Stomach (tissue), 9 donors: ENCODE measurements around the gene SLC17A5. TPM values are rescaled to one million over a fixed set of nuclear protein-coding genes. Genes with fewer than 3 reads are reported as not detected.
"Not testable (repeated sequence)": the region's sequence is repeated elsewhere in the genome, so short reads cannot be mapped to it uniquely, and the experiment has no call there.

Source experiments
- DNase-seq, 2 donors: peaks; one replicate each; pipeline versions ENCODE4 v3.0.0 to v3.0.0-alpha.2; 2013 to 2019
- H3K27ac ChIP-seq, 5 donors: fragments of 200-600 bp in 4 of 5; sonication (generic) in 4 of 5; one replicate each; pipeline ENCODE4 v1.5.1; 2013 to 2019; ENCODE audit warnings: mild to moderate bottlenecking in 1 of 5, moderate library complexity in 1 of 5
- H3K27me3 ChIP-seq, 3 donors: fragments of 200-600 bp; sonication (generic); one replicate each; pipeline ENCODE4 v1.5.1; 2017 to 2019; ENCODE audit warnings: mixed run types in 1 of 3
- H3K36me3 ChIP-seq, 4 donors: fragments of 200-600 bp; sonication (generic); 1 replicate in 3 of 4; 2 replicates in 1 of 4; pipeline ENCODE4 v1.5.1; 2016 to 2019
- H3K4me1 ChIP-seq, 4 donors: fragments of 200-600 bp; sonication (generic); one replicate each; pipeline ENCODE4 v1.5.1; 2016 to 2019
- H3K4me3 ChIP-seq, 4 donors: fragments of 200-600 bp; sonication (generic) in 3 of 4; one replicate each; pipeline ENCODE4 v1.5.1; 2016 to 2019; ENCODE audit warnings: mild to moderate bottlenecking in 1 of 4
- H3K9me3 ChIP-seq, 4 donors: fragments of 200-600 bp; sonication (generic); one replicate each; pipeline ENCODE4 v1.5.1; 2016 to 2019
- CTCF ChIP-seq, 7 experiments: fragments of 450-650 bp in 4 of 7; fragments of 200-600 bp in 3 of 7; sonication (generic) in 3 of 7; IDR thresholded peaks; one replicate each; pipeline ENCODE4 v1.5.1; 2016 to 2019; ENCODE audit warnings: antibody characterized with exemption in 7 of 7, control low read depth in 2 of 7, mild to moderate bottlenecking in 1 of 7
- EP300 ChIP-seq: sonication (generic); formaldehyde crosslinking; IDR thresholded peaks from one replicate; pipeline ENCODE4 v1.6.1; 2017; ENCODE audit warnings: antibody characterized with exemption
- POLR2A ChIP-seq, 4 donors: fragments of 450-650 bp; IDR thresholded peaks; one replicate each; pipeline ENCODE4 v1.6.1; 2016; ENCODE audit warnings: antibody characterized with exemption in 4 of 4, control low read depth in 2 of 4, mild to moderate bottlenecking in 1 of 4, moderate library complexity in 1 of 4
- POLR2AphosphoS5 ChIP-seq, 3 donors: sonication (generic); formaldehyde crosslinking; IDR thresholded peaks; one replicate each; pipeline ENCODE4 v1.6.1; 2016; ENCODE audit warnings: antibody characterized with exemption in 3 of 3
- WGBS, 5 donors: extraction: QIAGEN DNeasy Blood & Tissue Kit in 3 of 5; methylation state at CpG; one replicate each; pipeline versions ENCODE4 v1.1.5 to v1.1.7; 2013 to 2018; 5-methylcytosine and 5-hydroxymethylcytosine counted together
- intact Hi-C: fragments of 100-400 bp; cut with DNase I; formaldehyde crosslinking; loops from one replicate; pipeline ENCODE4 v1.15.1; 2023; ENCODE audit warnings: low total_unique reads
- polyA plus RNA-seq, 3 donors: library from polyadenylated mRNA; stranded (reverse); fragments of 200-250 nt; gene quantifications; one replicate each; pipeline ENCODE4 v1.2.3, GENCODE V29; 2013
- total RNA-seq, 5 donors: library from RNA; depleted of rRNA; stranded (reverse); fragments of >200 nt; gene quantifications; one replicate each; pipeline versions ENCODE4 v1.1.0 to v1.2.3, GENCODE V29; 2014 to 2016
- donor health status: healthy with polysubstance abuse.
- donor health status: Bipolar disorder and iron deficiency.
- donor health status: healthy.

SLC17A5 gene
- total and polyA plus RNA-seq, 8 donors: 2.3 to 53.4 (median 8.8) TPM

- Histone ChIP-seq H3K36me3 (no peaks in the 10 kb centered on the region), H3K4me1 (peaks cover 0 to 14% (median 6%) of the 10 kb centered on the region in 4 donors), H3K27ac (no peak overlapping the region), H3K27me3 (no peaks in the 10 kb centered on the region), H3K9me3 (no peaks in the 10 kb centered on the region), H3K4me3 (no peak overlapping the region)
- WGBS, 5 donors: 75 to 85% (median 79%) methylated on average over 5 of the region's 5 CpGs
- no peak for TF ChIP-seq POLR2A (IDR thresholded peaks at IDR 0.05)
- DNase-seq: no peak
- intact Hi-C loops: no loop called here
Measured at GRCh38 chr6:73569121-73569520, 84.7 kb downstream of the SLC17A5 start.

- H3K9me3 ChIP-seq: no peaks in the 10 kb centered on the region
- H3K27ac ChIP-seq: peak overlapping the region; percentile 61 to 73 (median 69)
- peak; percentile 84 to 92 for DNase-seq
- no peaks in the 10 kb centered on the region for H3K27me3 ChIP-seq
- no peak overlapping the region for H3K4me3 ChIP-seq
- H3K4me1 ChIP-seq: peaks cover 0 to 14% (median 6%) of the 10 kb centered on the region in 4 donors
- intact Hi-C loops: no loop called here
- H3K36me3 ChIP-seq: no peaks in the 10 kb centered on the region
- 31 to 50% (median 42%) methylated on average over 8 of the region's 8 CpGs for WGBS, 5 donors
- TF ChIP-seq POLR2AphosphoS5 (IDR thresholded peaks at IDR 0.05) (peak in 2 of 3 donors; percentile 60 to 83), POLR2A (IDR thresholded peaks at IDR 0.05) (no peak)
Measured at GRCh38 chr6:73566954-73567591, 86.7 kb downstream of the SLC17A5 start.

GRCh38 chr6:73566486-73566871 is 87.3 kb downstream of the SLC17A5 start:
- H3K27me3 ChIP-seq, H3K36me3 ChIP-seq, H3K9me3 ChIP-seq, DNase-seq, intact Hi-C loops, H3K4me3 ChIP-seq: not testable (repeated sequence)
- Histone ChIP-seq H3K4me1 (peaks cover 0 to 14% (median 6%) of the 10 kb centered on the region in 4 donors), H3K27ac (peak overlapping the region in 4 of 5 donors; percentile 61 to 73 (median 69))
- WGBS, 5 donors: 88 to 94% (median 90%) methylated on average over 2 of the region's 2 CpGs

GRCh38 chr6:73565767-73566485 is 87.9 kb downstream of the SLC17A5 start:
- Histone ChIP-seq H3K36me3 (no peaks in the 10 kb centered on the region), H3K4me1 (peaks cover 0 to 15% (median 7%) of the 10 kb centered on the region in 4 donors), H3K27me3 (no peaks in the 10 kb centered on the region), H3K4me3 (no peak overlapping the region), H3K9me3 (no peaks in the 10 kb centered on the region), H3K27ac (peak overlapping the region in 2 of 5 donors; percentile 61 to 69)
- TF ChIP-seq POLR2A (IDR thresholded peaks at IDR 0.05) (no peak), EP300 (no peak), CTCF (IDR thresholded peaks at IDR 0.05) (no peak), POLR2AphosphoS5 (IDR thresholded peaks at IDR 0.05) (no peak)
- WGBS, 5 donors: 96 to 99% (median 97%) methylated on average over 11 of the region's 11 CpGs
- intact Hi-C loops: no loop called here
- no peak for DNase-seq

- DNase-seq: no peak
- Histone ChIP-seq H3K4me3 (no peak overlapping the region), H3K4me1 (peaks cover 0 to 25% (median 10%) of the 10 kb centered on the region in 4 donors), H3K27ac (no peak overlapping the region), H3K36me3 (no peaks in the 10 kb centered on the region), H3K27me3 (no peaks in the 10 kb centered on the region), H3K9me3 (no peaks in the 10 kb centered on the region)
- intact Hi-C loops: no loop called here
- WGBS, 5 donors: 94 to 97% (median 96%) methylated on average over 17 of the region's 17 CpGs
- TF ChIP-seq EP300 (no peak), POLR2A (IDR thresholded peaks at IDR 0.05) (no peak), CTCF (IDR thresholded peaks at IDR 0.05) (no peak), POLR2AphosphoS5 (IDR thresholded peaks at IDR 0.05) (no peak)
Measured at GRCh38 chr6:73564578-73565345, 89.0 kb downstream of the SLC17A5 start.
